HG02970 (cell line): ENCODE results near the gene LAYN.

Experiments used
- ATAC-seq: cut with Tn5 transposase; IDR thresholded peaks from one replicate; pipeline ENCODE4 v1.9.1; 2021; ENCODE audit warnings: mild to moderate bottlenecking, moderate library complexity, moderate number of reproducible peaks; ENCODE audit not compliant: unreplicated experiment, low FRiP score

LAYN gene, protein sequence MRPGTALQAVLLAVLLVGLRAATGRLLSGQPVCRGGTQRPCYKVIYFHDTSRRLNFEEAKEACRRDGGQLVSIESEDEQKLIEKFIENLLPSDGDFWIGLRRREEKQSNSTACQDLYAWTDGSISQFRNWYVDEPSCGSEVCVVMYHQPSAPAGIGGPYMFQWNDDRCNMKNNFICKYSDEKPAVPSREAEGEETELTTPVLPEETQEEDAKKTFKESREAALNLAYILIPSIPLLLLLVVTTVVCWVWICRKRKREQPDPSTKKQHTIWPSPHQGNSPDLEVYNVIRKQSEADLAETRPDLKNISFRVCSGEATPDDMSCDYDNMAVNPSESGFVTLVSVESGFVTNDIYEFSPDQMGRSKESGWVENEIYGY

DNA sequence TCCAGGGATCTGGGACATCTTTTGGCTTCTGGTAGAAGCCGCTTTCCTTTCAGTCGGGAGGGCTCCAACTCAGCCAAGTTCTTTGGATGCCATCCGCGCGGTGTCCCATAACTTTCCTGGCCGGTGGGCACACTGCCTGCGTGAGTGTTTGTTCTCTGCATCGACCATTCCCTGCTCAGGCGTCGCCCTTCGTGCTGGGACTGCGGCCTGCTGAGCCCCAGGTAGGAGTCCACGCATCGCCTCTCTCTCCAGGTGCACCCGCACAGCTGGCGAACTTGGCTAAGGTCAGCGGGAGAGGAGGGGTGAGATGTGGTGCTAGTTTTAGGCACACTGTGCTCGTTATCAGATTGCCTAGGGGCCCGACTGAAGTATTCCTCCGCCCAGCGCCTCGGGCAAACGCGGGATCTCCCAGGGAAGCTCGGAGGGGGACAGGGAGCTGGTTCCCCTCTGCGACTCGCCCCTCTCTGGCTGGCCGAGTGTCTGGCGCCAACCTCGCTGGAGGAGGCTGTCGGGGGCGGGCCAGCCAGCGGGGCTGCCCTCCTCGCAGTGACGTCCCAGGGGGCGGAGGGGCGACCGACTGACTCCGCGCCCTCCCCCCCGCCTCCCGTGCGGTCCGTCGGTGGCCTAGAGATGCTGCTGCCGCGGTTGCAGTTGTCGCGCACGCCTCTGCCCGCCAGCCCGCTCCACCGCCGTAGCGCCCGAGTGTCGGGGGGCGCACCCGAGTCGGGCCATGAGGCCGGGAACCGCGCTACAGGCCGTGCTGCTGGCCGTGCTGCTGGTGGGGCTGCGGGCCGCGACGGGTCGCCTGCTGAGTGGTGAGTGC lies at the start of gene LAYN:
Gene LAYN, plus strand, starts transcription at position 607 of the 823 bp plus-strand sequence. Its CDS starts 124 bp downstream, at position 731.
- no peak for ATAC-seq

- ATAC-seq: no peak
These were observed 46.5 kb upstream of the LAYN start for GRCh38 chr11:111494040-111494439.

- no peak for ATAC-seq
These were observed 41.0 kb upstream of the LAYN start for GRCh38 chr11:111499483-111499882.

GRCh38 chr11:111500481-111500880 lies 40.0 kb upstream of the LAYN start:
- ATAC-seq: no peak

- no peak for ATAC-seq
These were observed 37.9 kb upstream of the LAYN start for GRCh38 chr11:111502611-111503010.

DNA sequence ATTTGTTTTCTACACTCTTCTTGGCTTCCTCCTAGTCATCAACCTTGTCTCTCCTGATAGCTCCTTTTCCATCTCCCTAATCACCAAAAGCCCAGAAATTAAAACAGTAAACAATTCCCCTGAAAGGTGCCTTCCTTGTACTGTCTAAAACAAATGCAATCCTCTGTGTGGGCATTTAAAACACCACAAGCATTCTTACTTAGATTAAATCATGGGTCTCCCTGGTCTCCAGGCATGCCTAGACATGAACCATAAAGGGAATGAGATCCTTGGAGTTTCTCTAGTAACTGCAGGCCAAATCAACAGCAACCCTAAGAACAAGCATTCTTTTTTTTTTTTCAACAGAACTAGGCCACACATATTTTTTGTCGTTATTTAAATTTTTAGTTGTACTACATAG lies 30.2 kb upstream of the LAYN start:
- no peak for ATAC-seq

- ATAC-seq: no peak
These were observed 28.0 kb upstream of the LAYN start, which contains the start of gene BTG4 for GRCh38 chr11:111512296-111513239. BTG4 (minus strand) TSS chr11:111512386; CDS start chr11:111498776, 13,610 bp downstream.

DNA sequence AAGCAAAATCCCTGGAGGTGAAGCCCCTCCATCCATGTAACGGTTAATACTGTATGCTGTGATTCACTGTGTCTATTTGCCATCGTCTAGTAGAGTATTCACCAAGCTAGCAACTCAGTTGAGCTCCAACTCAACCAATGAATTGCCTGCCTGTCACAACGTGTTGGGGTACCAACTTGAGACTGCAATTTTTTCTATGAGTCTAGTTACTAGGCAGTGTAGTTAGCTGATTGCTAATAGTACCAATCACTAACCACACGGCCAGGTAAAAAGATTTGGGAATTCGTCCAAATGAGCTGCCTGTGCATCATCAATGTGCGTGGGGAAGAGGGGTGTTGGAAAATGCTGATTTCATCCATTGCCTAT lies 27.3 kb upstream of the LAYN start:
- no peak for ATAC-seq

GRCh38 chr11:111514216-111515031 lies 26.1 kb upstream of the LAYN start, which contains the start of gene HOATZ:
HOATZ (plus strand) TSS chr11:111514778; CDS start chr11:111514785, 7 bp downstream.
- no peak for ATAC-seq

- ATAC-seq: no peak
These were observed 24.9 kb upstream of the LAYN start for GRCh38 chr11:111515591-111515990.

GRCh38 chr11:111518668-111519067 lies 21.9 kb upstream of the LAYN start:
- ATAC-seq: no peak

GRCh38 chr11:111520560-111520959 lies 20.0 kb upstream of the LAYN start:
- ATAC-seq: no peak

DNA sequence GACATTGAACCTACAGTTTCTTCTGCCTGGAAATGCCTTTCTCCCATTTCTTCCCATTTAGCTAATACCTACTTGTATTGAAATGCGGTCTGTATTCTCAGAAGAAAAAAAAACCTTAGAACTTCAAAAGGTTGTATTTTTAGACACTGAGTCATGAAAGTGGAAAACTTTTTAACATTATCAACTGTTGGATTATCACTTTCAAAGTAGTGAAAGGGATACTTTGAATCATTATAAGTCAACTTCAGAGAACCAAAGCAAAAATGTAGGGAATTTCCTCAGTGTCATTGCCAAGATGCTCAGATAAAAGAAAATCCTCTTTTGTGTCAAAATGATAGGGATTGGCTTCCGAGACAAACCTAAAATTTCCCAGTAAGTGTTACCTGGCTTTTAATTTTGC lies 19.4 kb upstream of the LAYN start:
- no peak for ATAC-seq

DNA sequence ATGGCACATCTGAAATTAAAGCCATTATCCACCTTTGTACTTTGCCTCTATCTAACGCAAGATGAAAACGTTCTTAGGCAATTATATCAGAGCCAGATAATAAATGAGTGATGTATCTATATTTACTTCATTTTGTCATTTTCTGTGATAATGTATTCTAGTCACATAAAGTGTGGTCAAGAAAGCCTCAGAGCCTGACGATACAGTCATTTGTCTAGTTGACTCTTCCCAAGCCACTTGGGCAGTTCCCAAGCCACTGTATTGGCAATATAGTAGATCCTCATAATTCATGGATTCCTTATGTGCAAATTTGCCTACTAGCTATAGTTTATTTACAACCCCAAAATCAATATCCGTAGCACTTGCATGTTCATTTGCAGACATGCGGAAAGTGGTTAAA lies 18.1 kb upstream of the LAYN start:
- no peak for ATAC-seq

DNA sequence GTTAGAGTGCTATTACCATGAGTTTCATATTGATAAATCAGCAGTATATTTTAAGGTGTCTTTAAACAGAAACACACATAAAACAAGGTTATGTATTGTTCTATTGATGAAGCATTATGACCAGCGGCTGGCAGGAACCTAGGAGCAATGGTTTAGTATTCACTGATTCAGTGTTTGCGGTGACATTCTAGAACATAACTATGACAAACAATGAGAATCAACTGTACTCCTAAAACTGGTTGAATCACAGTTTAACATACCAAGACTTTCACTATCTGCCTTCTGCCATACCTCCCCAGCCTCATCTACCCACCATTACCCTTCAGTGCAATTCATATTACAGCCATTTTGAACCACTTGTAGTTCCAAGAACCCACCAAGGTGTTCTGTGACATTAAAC lies 17.2 kb upstream of the LAYN start:
- no peak for ATAC-seq

DNA sequence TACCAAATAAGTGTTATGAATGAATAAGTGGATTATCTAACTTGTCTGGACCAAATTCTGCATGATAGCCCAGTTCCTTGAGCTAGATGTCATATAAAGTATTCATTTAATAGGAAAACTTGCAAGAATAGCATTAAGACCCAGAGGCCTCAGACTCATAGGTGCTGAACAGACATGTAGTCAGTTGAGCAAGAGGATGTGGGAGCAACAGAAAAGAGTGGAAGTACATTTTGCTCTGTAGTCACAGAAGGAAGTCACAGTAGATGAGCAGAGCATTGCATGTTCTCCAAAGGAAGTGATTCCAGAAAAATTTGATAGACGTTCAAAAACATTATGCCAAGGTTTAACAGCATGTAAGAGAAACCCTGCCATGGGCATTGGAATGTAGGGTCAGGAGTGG lies 16.5 kb upstream of the LAYN start:
- no peak for ATAC-seq

GRCh38 chr11:111525456-111525855 lies 15.1 kb upstream of the LAYN start:
- no peak for ATAC-seq

DNA sequence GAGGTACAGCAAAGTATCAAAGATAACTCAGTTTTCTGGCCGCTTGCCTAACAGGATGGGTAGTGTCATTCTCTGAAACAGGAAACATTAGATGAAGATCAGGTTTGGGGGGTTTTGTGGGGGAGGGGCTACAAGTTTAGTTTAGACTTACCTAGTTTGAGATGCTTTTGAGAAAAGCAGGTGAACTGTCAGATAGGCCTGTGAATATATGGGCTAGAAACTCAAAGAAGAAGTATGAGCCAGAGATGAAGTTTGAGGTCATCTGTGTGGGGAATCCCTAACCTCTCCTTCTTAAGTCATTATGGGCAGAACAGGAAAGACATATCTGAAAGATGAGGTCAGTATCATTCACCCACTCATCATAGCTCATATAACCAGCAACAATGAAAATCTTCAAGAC lies 14.0 kb upstream of the LAYN start:
- ATAC-seq: no peak

- ATAC-seq: no peak
These were observed 13.2 kb upstream of the LAYN start for GRCh38 chr11:111527279-111527678.

- ATAC-seq: no peak
These were observed 12.0 kb upstream of the LAYN start for GRCh38 chr11:111528557-111528956.
